C4-2B (cell line): ENCODE data around the gene AFG3L2.

Experiments used
- CTCF ChIP-seq: fragments of 450-650 bp; conservative IDR thresholded peaks from 2 replicates; pipeline ENCODE4 v1.5.1; 2017; ENCODE audit warnings: mild to moderate bottlenecking
- ZFX ChIP-seq: fragments of 450-650 bp; IDR thresholded peaks from 2 replicates; pipeline ENCODE4 v1.6.1; 2017

- TF ChIP-seq CTCF (no peak), ZFX (no peak)
Measured at GRCh38 chr18:12373116-12373770, 3.8 kb downstream of the AFG3L2 start.
